ENCODE results near the gene CCDC148. TPM values are rescaled to one million over a fixed set of nuclear protein-coding genes. Genes with fewer than 3 reads are reported as not detected.

Gene CCDC148
- polyA plus RNA-seq, 3 donors: not detected

DNA sequence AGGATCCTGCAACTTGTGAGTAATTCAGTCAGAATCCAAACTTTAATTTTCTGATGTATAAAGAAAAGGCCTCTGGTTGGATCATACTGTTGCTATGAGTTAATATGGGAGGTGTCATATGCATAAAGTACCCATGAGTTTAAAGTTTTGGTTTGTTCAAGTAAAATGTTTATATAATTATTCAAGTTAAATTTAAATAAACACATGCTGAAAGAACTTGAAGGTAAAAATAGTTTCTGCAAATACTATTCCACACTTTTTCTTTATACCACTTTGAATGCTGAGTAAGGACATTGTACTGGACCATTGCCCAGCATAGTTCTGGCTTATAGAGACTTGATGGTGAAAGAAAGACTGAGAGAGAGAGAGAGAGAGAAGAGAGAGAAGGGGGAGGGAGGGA is 30.9 kb upstream of the CCDC148 start:
- Histone ChIP-seq H3K4me1 (ENCODE audit: control insufficient read depth in 1 of 2, insufficient read depth in 2 of 2, low read length in 2 of 2) (no peaks in the 10 kb centered on the region), H3K9ac (ENCODE audit: insufficient read depth, low read length, poor library complexity, severe bottlenecking) (no peak overlapping the region), H3K4me3 (replicated peaks in 1 of 3; ENCODE audit: low read depth in 2 of 3, low read length in 3 of 3) (no peak overlapping the region), H3K4me2 (replicated peaks; ENCODE audit: extremely low read depth, low read length, poor library complexity, severe bottlenecking) (no peak overlapping the region), H2AFZ (ENCODE audit: insufficient read depth, low read depth, low read length, poor library complexity, severe bottlenecking) (no peak overlapping the region), H4K20me1 (ENCODE audit: insufficient read depth, low read length) (no peaks in the 10 kb centered on the region), H3K27ac (ENCODE audit: low read depth in 1 of 2, low read length in 2 of 2) (no peak overlapping the region), H3K36me3 (replicated peaks in 1 of 2; ENCODE audit: control insufficient read depth in 1 of 2, insufficient read depth in 2 of 2, low read length in 2 of 2) (no peaks in the 10 kb centered on the region), H3K27me3 (ENCODE audit: control insufficient read depth in 2 of 2, insufficient read depth in 2 of 2, low read length in 2 of 2) (no peaks in the 10 kb centered on the region), H3K9me3 (replicated peaks in 1 of 2; ENCODE audit: control insufficient read depth in 1 of 2, insufficient read depth in 1 of 2, low read length in 2 of 2) (no peaks in the 10 kb centered on the region), H3K79me2 (ENCODE audit: insufficient read depth, low read length) (peaks cover 29% of the 10 kb centered on the region)
- DNase-seq: no peak
- TF ChIP-seq, protein P1, sequence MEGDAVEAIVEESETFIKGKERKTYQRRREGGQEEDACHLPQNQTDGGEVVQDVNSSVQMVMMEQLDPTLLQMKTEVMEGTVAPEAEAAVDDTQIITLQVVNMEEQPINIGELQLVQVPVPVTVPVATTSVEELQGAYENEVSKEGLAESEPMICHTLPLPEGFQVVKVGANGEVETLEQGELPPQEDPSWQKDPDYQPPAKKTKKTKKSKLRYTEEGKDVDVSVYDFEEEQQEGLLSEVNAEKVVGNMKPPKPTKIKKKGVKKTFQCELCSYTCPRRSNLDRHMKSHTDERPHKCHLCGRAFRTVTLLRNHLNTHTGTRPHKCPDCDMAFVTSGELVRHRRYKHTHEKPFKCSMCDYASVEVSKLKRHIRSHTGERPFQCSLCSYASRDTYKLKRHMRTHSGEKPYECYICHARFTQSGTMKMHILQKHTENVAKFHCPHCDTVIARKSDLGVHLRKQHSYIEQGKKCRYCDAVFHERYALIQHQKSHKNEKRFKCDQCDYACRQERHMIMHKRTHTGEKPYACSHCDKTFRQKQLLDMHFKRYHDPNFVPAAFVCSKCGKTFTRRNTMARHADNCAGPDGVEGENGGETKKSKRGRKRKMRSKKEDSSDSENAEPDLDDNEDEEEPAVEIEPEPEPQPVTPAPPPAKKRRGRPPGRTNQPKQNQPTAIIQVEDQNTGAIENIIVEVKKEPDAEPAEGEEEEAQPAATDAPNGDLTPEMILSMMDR (IDR thresholded peaks at IDR 0.05): no peak
- H3K36me3 Mint-ChIP-seq: no peaks in the 10 kb centered on the region
- no peak overlapping the region for H3K27ac Mint-ChIP-seq
- H3K4me1 Mint-ChIP-seq: peaks cover 15% of the 10 kb centered on the region
- no peaks in the 10 kb centered on the region for H3K27me3 Mint-ChIP-seq (ENCODE audit: low read depth in 3 of 3)
- intact Hi-C loops (cut with micrococcal nuclease): no loop called here
- no peaks in the 10 kb centered on the region for H3K9me3 Mint-ChIP-seq
- H3K4me3 Mint-ChIP-seq: no peak overlapping the region

DNA sequence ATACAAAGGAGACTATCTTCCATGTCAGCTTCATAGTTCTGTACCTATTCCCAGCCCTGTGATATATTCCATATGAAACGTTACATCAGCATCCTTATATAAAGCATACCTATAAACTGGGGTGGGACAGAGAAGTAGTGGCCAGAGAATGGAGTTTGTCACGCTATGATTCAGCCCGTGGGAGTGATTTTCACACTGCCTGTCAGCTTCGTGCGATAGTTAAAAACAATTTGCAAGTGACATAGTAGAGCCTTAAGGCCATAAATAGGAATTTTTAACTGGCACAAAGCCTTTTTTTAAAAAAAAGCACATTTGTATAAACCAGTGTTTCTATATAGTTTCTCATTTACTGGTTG is 30.4 kb upstream of the CCDC148 start:
- no peaks in the 10 kb centered on the region for H3K36me3 Mint-ChIP-seq
- Histone ChIP-seq H3K27ac (ENCODE audit: low read depth in 1 of 2, low read length in 2 of 2) (no peak overlapping the region), H3K79me2 (ENCODE audit: insufficient read depth, low read length) (peaks cover 27% of the 10 kb centered on the region), H3K27me3 (ENCODE audit: control insufficient read depth in 2 of 2, insufficient read depth in 2 of 2, low read length in 2 of 2) (no peaks in the 10 kb centered on the region), H3K4me3 (replicated peaks in 1 of 3; ENCODE audit: low read depth in 2 of 3, low read length in 3 of 3) (no peak overlapping the region), H3K4me1 (ENCODE audit: control insufficient read depth in 1 of 2, insufficient read depth in 2 of 2, low read length in 2 of 2) (no peaks in the 10 kb centered on the region), H3K9ac (ENCODE audit: insufficient read depth, low read length, poor library complexity, severe bottlenecking) (no peak overlapping the region), H2AFZ (ENCODE audit: insufficient read depth, low read depth, low read length, poor library complexity, severe bottlenecking) (no peak overlapping the region), H3K9me3 (replicated peaks in 1 of 2; ENCODE audit: control insufficient read depth in 1 of 2, insufficient read depth in 1 of 2, low read length in 2 of 2) (no peaks in the 10 kb centered on the region), H3K4me2 (replicated peaks; ENCODE audit: extremely low read depth, low read length, poor library complexity, severe bottlenecking) (no peak overlapping the region), H3K36me3 (replicated peaks in 1 of 2; ENCODE audit: control insufficient read depth in 1 of 2, insufficient read depth in 2 of 2, low read length in 2 of 2) (no peaks in the 10 kb centered on the region), H4K20me1 (ENCODE audit: insufficient read depth, low read length) (no peaks in the 10 kb centered on the region)
- peaks cover 17% of the 10 kb centered on the region for H3K4me1 Mint-ChIP-seq
- TF ChIP-seq, protein P1 (IDR thresholded peaks at IDR 0.05): no peak
- H3K27ac Mint-ChIP-seq: no peak overlapping the region
- intact Hi-C loops (cut with micrococcal nuclease): no loop called here
- no peak for DNase-seq
- no peak overlapping the region for H3K4me3 Mint-ChIP-seq
- WGBS (ENCODE audit: insufficient coverage): 100% methylated on average over 2 of the region's 5 CpGs
- H3K9me3 Mint-ChIP-seq: no peaks in the 10 kb centered on the region
- no peaks in the 10 kb centered on the region for H3K27me3 Mint-ChIP-seq (ENCODE audit: low read depth in 3 of 3)
